ENCODE results near the gene TMTC1. TPM values are rescaled to one million over a fixed set of nuclear protein-coding genes. Genes with fewer than 3 reads are reported as not detected.

Gene TMTC1
- total RNA-seq, 6 experiments from 2014 or later = not detected

DNA sequence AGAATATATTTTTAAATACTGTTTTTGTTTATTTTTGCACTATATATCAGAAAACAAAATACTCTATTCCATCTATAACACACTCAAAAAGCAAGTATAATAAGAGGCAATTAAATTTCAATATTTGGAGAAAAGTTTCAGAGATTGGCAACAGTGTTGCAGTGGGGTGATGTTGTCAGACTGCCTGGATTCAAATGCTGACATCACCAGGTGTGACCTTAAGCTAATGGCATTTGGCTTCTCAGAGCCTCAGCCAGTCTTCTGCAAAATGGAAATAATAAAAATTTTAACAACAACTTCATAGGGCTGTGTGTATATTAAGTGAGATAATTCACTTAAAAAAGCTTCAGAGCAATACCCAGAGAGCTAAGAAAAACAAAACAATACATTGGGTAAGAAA lies 74.7 kb downstream of the TMTC1 start:
- Mint-ChIP-seq H3K4me1 (ENCODE audit: low read depth) (no peaks in the 10 kb centered on the region), H3K4me3 (no peak overlapping the region), H3K36me3 (ENCODE audit: low read depth) (no peaks in the 10 kb centered on the region; the same call in 1 of the 2 replicates), H3K9me3 (peaks cover 23% of the 10 kb centered on the region), H3K27ac (no peak overlapping the region), H3K27me3 (ENCODE audit: insufficient read depth) (peaks cover 5% of the 10 kb centered on the region)
- DNase-seq = no peak
- no peak for TF ChIP-seq CTCF (IDR thresholded peaks at IDR 0.05)

GRCh38 chr12:29707846-29708245 lies 75.9 kb downstream of the TMTC1 start:
- Mint-ChIP-seq H3K4me3 (no peak overlapping the region), H3K4me1 (ENCODE audit: low read depth) (no peaks in the 10 kb centered on the region), H3K36me3 (ENCODE audit: low read depth) (no peaks in the 10 kb centered on the region; the same call in 1 of the 2 replicates), H3K9me3 (peaks cover 23% of the 10 kb centered on the region), H3K27me3 (ENCODE audit: insufficient read depth) (peaks cover 2% of the 10 kb centered on the region; the same call in 1 of the 2 replicates), H3K27ac (no peak overlapping the region)
- TF ChIP-seq CTCF (IDR thresholded peaks at IDR 0.05) = no peak
- no peak for DNase-seq

DNA sequence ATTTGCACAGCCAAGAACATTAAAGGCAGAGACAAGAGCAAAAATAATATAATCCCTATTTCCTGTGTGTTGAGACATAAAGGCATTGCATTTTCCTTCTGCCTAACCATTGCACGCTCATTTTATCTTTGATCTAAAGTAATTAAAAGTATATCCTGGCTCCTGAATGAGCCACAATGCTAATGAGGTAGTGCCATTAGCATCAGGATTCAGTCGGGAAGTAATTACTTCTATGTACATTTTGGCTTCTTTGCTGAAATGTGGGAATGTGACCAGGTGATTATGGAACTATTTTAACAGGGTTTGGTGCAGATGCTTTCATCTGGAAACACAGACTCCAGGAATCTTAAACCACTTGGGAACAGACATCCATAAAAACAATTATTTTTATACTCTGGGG lies 77.4 kb downstream of the TMTC1 start:
- Mint-ChIP-seq H3K36me3 (ENCODE audit: low read depth) (no peaks in the 10 kb centered on the region), H3K4me3 (no peak overlapping the region)

DNA sequence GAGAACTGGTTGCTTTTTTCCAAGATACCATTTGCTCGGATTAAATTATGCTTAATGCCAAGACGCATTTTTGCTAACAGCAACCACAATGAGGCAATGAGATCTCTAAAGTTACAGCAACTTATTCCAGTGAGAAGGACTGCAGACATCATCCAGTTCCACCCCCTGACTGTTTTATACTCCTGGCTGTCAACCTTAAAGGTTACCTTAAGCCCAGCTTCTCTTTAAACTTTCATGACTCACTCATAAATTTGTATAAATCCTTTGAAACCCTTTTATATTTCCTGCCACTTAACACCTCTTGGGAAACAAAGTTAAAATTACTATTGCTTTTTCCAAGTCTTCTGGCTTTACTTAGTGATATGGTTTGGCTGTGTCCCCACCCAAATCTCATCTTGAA lies 80.2 kb downstream of the TMTC1 start:
- DNase-seq = no peak
- Mint-ChIP-seq H3K4me3 (no peak overlapping the region), H3K4me1 (ENCODE audit: low read depth) (no peaks in the 10 kb centered on the region), H3K27ac (no peak overlapping the region), H3K9me3 (peaks cover 37% of the 10 kb centered on the region), H3K27me3 (ENCODE audit: insufficient read depth) (peaks cover 4% of the 10 kb centered on the region; the same call in 1 of the 2 replicates), H3K36me3 (ENCODE audit: low read depth) (no peaks in the 10 kb centered on the region)
- no peak for TF ChIP-seq CTCF (IDR thresholded peaks at IDR 0.05)

More for the DNA sequence above, 77.4 kb downstream of the TMTC1 start:
- TF ChIP-seq CTCF (IDR thresholded peaks at IDR 0.05) = no peak
- peaks cover 28% of the 10 kb centered on the region for H3K9me3 Mint-ChIP-seq
- H3K4me1 Mint-ChIP-seq (ENCODE audit: low read depth) = no peaks in the 10 kb centered on the region
- no peak for DNase-seq
- no peak overlapping the region for H3K27ac Mint-ChIP-seq
- H3K27me3 Mint-ChIP-seq (ENCODE audit: insufficient read depth) = peaks cover 2% of the 10 kb centered on the region; the same call in 1 of the 2 replicates

DNA sequence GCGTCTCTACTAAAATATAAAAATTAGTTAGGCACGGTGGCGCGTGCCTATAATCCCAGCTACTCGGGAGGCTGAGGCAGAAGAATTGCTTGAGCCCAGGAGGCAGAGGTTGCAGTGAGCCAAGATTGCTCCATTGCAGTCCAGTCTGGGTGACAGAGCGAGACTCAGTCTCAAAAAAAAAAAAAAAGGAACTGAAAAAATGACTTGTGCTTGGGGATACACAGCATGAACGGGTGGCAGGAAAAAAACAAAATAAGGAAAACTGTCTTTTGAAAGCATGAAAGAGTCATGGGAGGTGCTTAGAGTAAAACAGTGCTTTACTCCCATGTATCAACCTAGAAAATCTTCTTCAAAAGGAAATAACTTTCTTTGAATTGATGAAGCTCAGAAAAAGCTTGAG lies 80.8 kb downstream of the TMTC1 start:
- no peak overlapping the region for H3K4me3 Mint-ChIP-seq
- DNase-seq = no peak
- peaks cover 37% of the 10 kb centered on the region for H3K9me3 Mint-ChIP-seq
- TF ChIP-seq CTCF (IDR thresholded peaks at IDR 0.05) = no peak
- H3K4me1 Mint-ChIP-seq (ENCODE audit: low read depth) = no peaks in the 10 kb centered on the region
- peaks cover 4% of the 10 kb centered on the region; the same call in 1 of the 2 replicates for H3K27me3 Mint-ChIP-seq (ENCODE audit: insufficient read depth)
- H3K36me3 Mint-ChIP-seq (ENCODE audit: low read depth) = no peaks in the 10 kb centered on the region
- no peak overlapping the region for H3K27ac Mint-ChIP-seq

DNA sequence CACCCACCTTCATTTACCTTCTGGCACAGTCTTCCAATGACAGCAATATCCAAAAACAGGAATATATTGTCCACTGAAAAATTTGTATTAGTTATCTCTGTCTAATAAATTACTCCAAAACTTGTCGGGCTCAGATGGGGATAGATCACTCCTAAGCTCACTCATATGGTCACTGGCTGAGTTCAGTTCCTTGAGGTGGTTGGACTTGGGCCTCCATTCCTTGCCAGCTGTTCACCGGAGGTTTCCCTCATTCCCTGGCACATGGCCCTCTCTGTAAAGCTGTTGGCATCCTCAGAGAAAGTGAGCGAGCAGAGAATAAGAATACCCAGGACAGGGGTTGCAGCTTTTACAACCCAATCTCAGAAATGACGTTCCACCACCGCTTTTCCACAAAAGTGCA lies 81.5 kb downstream of the TMTC1 start:
- Mint-ChIP-seq H3K27ac (no peak overlapping the region), H3K4me3 (no peak overlapping the region), H3K4me1 (ENCODE audit: low read depth) (no peaks in the 10 kb centered on the region), H3K9me3 (peaks cover 37% of the 10 kb centered on the region), H3K27me3 (ENCODE audit: insufficient read depth) (peaks cover 3% of the 10 kb centered on the region; the same call in 1 of the 2 replicates), H3K36me3 (ENCODE audit: low read depth) (no peaks in the 10 kb centered on the region)
- TF ChIP-seq CTCF (IDR thresholded peaks at IDR 0.05) = no peak
- no peak for DNase-seq

Data from HFFc6 (cell line).